Transverse colon (tissue), 4 donors: Measurements from ENCODE around the gene CMTM1. TPM values are rescaled to one million over a fixed set of nuclear protein-coding genes. Genes with fewer than 3 reads are reported as not detected.

Source experiments
- DNase-seq: peaks from one replicate; pipeline ENCODE4 v3.0.0-alpha.2; 2019
- H3K27ac ChIP-seq, 4 donors: fragments of 200-600 bp; sonication (generic); 2 replicates each; pipeline ENCODE4 v1.5.1; 2016 to 2018; ENCODE audit warnings: inconsistent platforms in 4 of 4
- H3K27me3 ChIP-seq: fragments of 200-600 bp; sonication (generic); 2 replicates; pipeline ENCODE4 v1.5.1; 2017; ENCODE audit warnings: inconsistent platforms
- H3K36me3 ChIP-seq, 4 donors: fragments of 200-600 bp; sonication (generic); 2 replicates each; pipeline ENCODE4 v1.5.1; 2017 to 2019; ENCODE audit warnings: inconsistent platforms in 4 of 4
- H3K4me1 ChIP-seq, 4 donors: fragments of 200-600 bp; sonication (generic); 2 replicates each; pipeline ENCODE4 v1.5.1; 2017 to 2020; ENCODE audit warnings: inconsistent platforms in 4 of 4
- H3K4me3 ChIP-seq, 4 donors: fragments of 200-600 bp; sonication (generic); 1 replicate in 1 of 4; 2 replicates in 3 of 4; pipeline versions ENCODE4 v1.5.1 to v1.6.1; 2017 to 2019; ENCODE audit warnings: inconsistent platforms in 4 of 4
- H3K9me3 ChIP-seq, 2 donors: fragments of 200-600 bp; sonication (generic); 2 replicates each; pipeline ENCODE4 v1.5.1; 2017 to 2019; ENCODE audit warnings: inconsistent platforms in 2 of 2
- CTCF ChIP-seq, 5 experiments: fragments of 200-600 bp in 3 of 5; fragments of 450-650 bp in 2 of 5; sonication (generic) in 3 of 5; IDR thresholded peaks; 1 replicate in 2 of 5; 2 replicates in 3 of 5; pipeline ENCODE4 v1.5.1; 2016 to 2017; ENCODE audit warnings: antibody characterized with exemption in 5 of 5, inconsistent platforms in 3 of 5, mild to moderate bottlenecking in 2 of 5, moderate library complexity in 1 of 5
- EP300 ChIP-seq: sonication (generic); formaldehyde crosslinking; IDR thresholded peaks from one replicate; pipeline ENCODE4 v1.6.1; 2017; ENCODE audit warnings: antibody characterized with exemption, low read depth
- POLR2A ChIP-seq: fragments of 450-650 bp; IDR thresholded peaks from one replicate; pipeline ENCODE4 v1.6.1; 2016; ENCODE audit warnings: antibody characterized with exemption, mild to moderate bottlenecking, moderate library complexity
- POLR2AphosphoS5 ChIP-seq, 3 donors: sonication (generic); formaldehyde crosslinking; IDR thresholded peaks; one replicate each; pipeline ENCODE4 v1.6.1; 2016; ENCODE audit warnings: antibody characterized with exemption in 3 of 3
- WGBS, 2 donors: methylation state at CpG; one replicate each; pipeline ENCODE4 v1.1.5; 2018; ENCODE audit warnings: low coverage in 1 of 2; 5-methylcytosine and 5-hydroxymethylcytosine counted together
- in situ Hi-C, 4 donors: fragments of 200-750 bp; cut with MboI; loops; one replicate each; pipeline versions ENCODE4 v1.15.0 to v1.15.1; 2017; ENCODE audit warnings: low sequenced_read_pairs in 3 of 4, low pct_ligation_motif_present in 1 of 4, low pct_unique_long_range_greater_than_20kb in 1 of 4
- intact Hi-C: fragments of 100-400 bp; cut with DNase I; formaldehyde crosslinking; loops from one replicate; pipeline ENCODE4 v1.15.1; 2023; ENCODE audit warnings: low total_unique reads
- total RNA-seq, 4 donors: library from RNA; depleted of rRNA; stranded (reverse); fragments of >200 nt; gene quantifications; one replicate each; pipeline ENCODE4 v1.1.0, GENCODE V29; 2016

CMTM1 gene
- total RNA-seq, 4 donors from 2014 or later: 2.0 to 34.2 (median 4.0) TPM; not detected in 1

GRCh38 chr16:66551348-66551759 is 14.9 kb upstream of the CMTM1 start:
- H3K4me3 ChIP-seq: no peak overlapping the region
- H3K9me3 ChIP-seq: no peaks in the 10 kb centered on the region
- peak; percentile 60 for DNase-seq
- in situ Hi-C loops: no loop called here
- 54% methylated on average over 6 of the region's 6 CpGs; no CpG with 5 or more reads in 1 of the 2 donors for WGBS, 2 donors
- intact Hi-C loops: no loop called here
- H3K36me3 ChIP-seq: no peaks in the 10 kb centered on the region
- peaks cover 5 to 50% (median 38%) of the 10 kb centered on the region in 4 donors for H3K4me1 ChIP-seq
- TF ChIP-seq CTCF (IDR thresholded peaks at IDR 0.05) (peak in 3 of 5 experiments; percentile 31 to 52 (median 49)), POLR2AphosphoS5 (IDR thresholded peaks at IDR 0.05) (no peak)
- no peaks in the 10 kb centered on the region for H3K27me3 ChIP-seq
- H3K27ac ChIP-seq: peak overlapping the region; percentile 92 to 98 (median 94)

- intact Hi-C loops (no loop called here), in situ Hi-C loops (no loop called here)
- DNase-seq: no peak
- no peaks in the 10 kb centered on the region for H3K9me3 ChIP-seq
- no peaks in the 10 kb centered on the region for H3K27me3 ChIP-seq
- peak overlapping the region; percentile 6 to 67 (median 48) for H3K4me3 ChIP-seq
- peaks cover 5 to 51% (median 38%) of the 10 kb centered on the region in 4 donors for H3K4me1 ChIP-seq
- 11 to 28% methylated on average over 5 to 8 of the region's 8 CpGs for WGBS, 2 donors
- peaks cover 0 to 1% (median 0%) of the 10 kb centered on the region in 4 donors for H3K36me3 ChIP-seq
- peak overlapping the region; percentile 92 to 98 (median 94) for H3K27ac ChIP-seq
- TF ChIP-seq CTCF (IDR thresholded peaks at IDR 0.05) (no peak), EP300 (no peak), POLR2A (no peak), POLR2AphosphoS5 (IDR thresholded peaks at IDR 0.05) (no peak)
Measured at GRCh38 chr16:66551788-66552285, 14.4 kb upstream of the CMTM1 start.

- Histone ChIP-seq H3K27me3 (no peaks in the 10 kb centered on the region), H3K27ac (peak within 1 kb of the TSS; percentile 92 to 98 (median 94)), H3K9me3 (no peaks in the 10 kb centered on the region), H3K36me3 (peaks cover 0 to 4% (median 0%) of the 10 kb centered on the region in 4 donors), H3K4me3 (peak within 1 kb of the TSS; percentile 36 to 67 (median 48)), H3K4me1 (peaks cover 5 to 58% (median 40%) of the 10 kb centered on the region in 4 donors)
- intact Hi-C loops (no loop called here), in situ Hi-C loops (no loop called here)
- TF ChIP-seq EP300: no peak
- TF ChIP-seq CTCF (IDR thresholded peaks at IDR 0.05): no peak
- TF ChIP-seq POLR2A: peak; percentile 85
- peak; percentile 87 to 94 (median 93) for TF ChIP-seq POLR2AphosphoS5 (IDR thresholded peaks at IDR 0.05)
- peak; percentile 93 for DNase-seq
- WGBS, 2 donors: 3% methylated on average over 63 of the region's 63 CpGs; no CpG with 5 or more reads in 1 of the 2 donors
Measured at GRCh38 chr16:66552286-66553177, 13.7 kb upstream of the CMTM1 start, which contains the start of gene CKLF. Gene CKLF, plus strand, starts transcription at chr16:66552576. Its CDS starts 140 bp downstream, at chr16:66552716.

GRCh38 chr16:66553223-66553622 is 13.0 kb upstream of the CMTM1 start:
- DNase-seq: peak; percentile 44
- in situ Hi-C loops: no loop called here
- H3K4me1 ChIP-seq: peaks cover 5 to 57% (median 40%) of the 10 kb centered on the region in 4 donors
- H3K27ac ChIP-seq: peak overlapping the region; percentile 92 to 98 (median 94)
- H3K9me3 ChIP-seq: no peaks in the 10 kb centered on the region
- 5 to 10% methylated on average over 8 of the region's 8 CpGs for WGBS, 2 donors
- TF ChIP-seq CTCF (IDR thresholded peaks at IDR 0.05) (no peak), POLR2A (no peak), EP300 (no peak), POLR2AphosphoS5 (IDR thresholded peaks at IDR 0.05) (peak in 1 of 3 donors; percentile 5)
- intact Hi-C loops: no loop called here
- H3K4me3 ChIP-seq: peak overlapping the region in 3 of 4 donors; percentile 43 to 67 (median 52)
- H3K36me3 ChIP-seq: peaks cover 0 to 5% (median 0%) of the 10 kb centered on the region in 4 donors
- H3K27me3 ChIP-seq: no peaks in the 10 kb centered on the region
